ENCODE measurements around the gene ZNF862.

Gene ZNF862

DNA sequence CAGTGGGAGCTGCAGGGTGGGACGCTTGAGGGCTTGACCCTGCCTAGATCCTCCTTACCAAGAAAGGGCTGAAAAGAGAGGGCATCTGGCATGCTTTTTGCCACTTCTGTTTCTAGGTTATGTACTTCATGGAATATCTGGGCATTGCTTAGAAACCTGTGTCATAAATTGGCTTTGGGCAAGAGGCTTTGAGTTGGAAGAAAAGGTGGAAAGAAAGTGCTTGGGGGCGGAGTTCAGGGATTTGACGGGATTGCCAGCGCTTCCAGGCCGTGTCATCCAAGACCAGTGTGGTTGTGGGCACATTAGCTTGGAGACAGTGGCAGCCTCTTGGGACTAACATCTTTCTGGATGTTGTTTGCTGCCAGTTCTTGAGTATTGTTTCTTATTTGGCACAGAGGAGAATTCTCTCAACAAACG lies 825 bp downstream of the ZNF862 start:
- H3K4me3 ChIP-seq (ENCODE audit: low read depth, low read length): peak overlapping the region; percentile 94
- H3K36me3 ChIP-seq (ENCODE audit: control insufficient read depth, insufficient read depth, low read length): no peaks in the 10 kb centered on the region
- no peaks in the 10 kb centered on the region for H3K4me1 ChIP-seq (ENCODE audit: control insufficient read depth, insufficient read depth, low read length)
- H3K9ac ChIP-seq (ENCODE audit: low read depth, low read length): peak overlapping the region; percentile 66
- no peaks in the 10 kb centered on the region for H3K9me3 ChIP-seq (ENCODE audit: control insufficient read depth, insufficient read depth, low read length)
- H3K27me3 ChIP-seq (ENCODE audit: control insufficient read depth, insufficient read depth, low read length): peaks cover 10% of the 10 kb centered on the region

DNA sequence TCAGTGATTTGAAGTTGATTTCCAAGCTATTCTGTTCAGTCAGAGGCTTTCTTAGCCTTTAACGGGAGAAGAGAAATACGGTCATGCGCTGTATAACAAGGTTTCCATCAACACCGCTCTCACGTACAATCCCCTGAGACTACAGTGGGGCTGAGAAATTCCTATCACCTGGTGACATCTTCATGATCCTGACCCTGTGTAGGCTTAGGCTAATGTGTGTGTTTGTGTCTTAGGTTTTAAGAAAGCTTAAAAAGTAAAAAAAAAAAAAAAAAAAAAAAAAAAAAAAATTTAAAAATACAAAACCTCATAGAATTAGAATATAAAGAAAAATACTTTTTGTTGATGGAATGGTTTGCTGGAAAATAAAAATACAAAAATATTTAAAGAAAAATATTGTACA lies 1.8 kb downstream of the ZNF862 start:
- no peaks in the 10 kb centered on the region for H3K36me3 ChIP-seq (ENCODE audit: control insufficient read depth, insufficient read depth, low read length)
- no peaks in the 10 kb centered on the region for H3K4me1 ChIP-seq (ENCODE audit: control insufficient read depth, insufficient read depth, low read length)
- no peak overlapping the region for H3K9ac ChIP-seq (ENCODE audit: low read depth, low read length)
- H3K4me3 ChIP-seq (ENCODE audit: low read depth, low read length): no peak overlapping the region
- no peaks in the 10 kb centered on the region for H3K9me3 ChIP-seq (ENCODE audit: control insufficient read depth, insufficient read depth, low read length)
- peaks cover 9% of the 10 kb centered on the region for H3K27me3 ChIP-seq (ENCODE audit: control insufficient read depth, insufficient read depth, low read length)

DNA sequence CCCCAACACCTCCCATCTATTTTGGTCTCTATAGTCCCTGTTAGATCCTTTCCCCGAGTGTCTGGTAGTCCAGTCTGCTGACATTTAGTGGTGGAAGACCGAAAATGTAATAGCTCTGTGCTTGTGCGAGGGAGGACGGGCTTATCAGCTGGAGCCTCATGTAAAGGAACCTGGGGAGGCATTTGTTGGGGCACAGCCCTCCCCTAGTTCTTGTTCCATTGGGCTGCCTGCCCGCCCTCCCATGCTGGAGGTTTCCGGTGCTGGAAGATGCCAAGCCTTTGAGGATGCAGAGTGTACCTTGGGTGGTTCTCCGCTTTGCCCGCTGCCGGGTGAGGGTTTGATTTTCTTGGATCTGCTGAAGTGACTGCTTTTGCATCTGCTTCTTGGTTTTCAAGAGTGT lies 5.4 kb downstream of the ZNF862 start:
- Histone ChIP-seq H3K9ac (ENCODE audit: low read depth, low read length) (no peak overlapping the region), H3K9me3 (ENCODE audit: control insufficient read depth, insufficient read depth, low read length) (no peaks in the 10 kb centered on the region), H3K36me3 (ENCODE audit: control insufficient read depth, insufficient read depth, low read length) (no peaks in the 10 kb centered on the region), H3K4me3 (ENCODE audit: low read depth, low read length) (no peak overlapping the region), H3K4me1 (ENCODE audit: control insufficient read depth, insufficient read depth, low read length) (no peaks in the 10 kb centered on the region), H3K27me3 (ENCODE audit: control insufficient read depth, insufficient read depth, low read length) (peaks cover 9% of the 10 kb centered on the region)

DNA sequence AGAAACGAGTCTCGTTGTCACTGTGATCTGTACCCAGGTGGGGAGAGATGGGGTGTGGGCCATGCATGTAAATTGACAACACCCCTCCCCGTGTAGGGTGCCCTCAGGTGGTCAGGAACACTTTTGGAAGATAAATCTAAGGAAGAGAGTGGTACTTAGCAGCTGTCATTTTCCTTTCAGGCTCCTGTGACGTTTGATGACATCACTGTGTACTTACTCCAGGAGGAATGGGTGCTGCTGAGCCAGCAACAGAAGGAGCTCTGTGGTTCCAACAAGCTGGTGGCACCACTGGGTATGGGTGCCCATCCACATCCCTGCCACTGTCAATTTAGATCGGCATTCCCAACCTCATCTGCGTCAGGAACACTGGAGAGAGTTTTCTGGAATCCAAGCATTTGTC lies 6.3 kb downstream of the ZNF862 start:
- Histone ChIP-seq H3K4me1 (ENCODE audit: control insufficient read depth, insufficient read depth, low read length) (no peaks in the 10 kb centered on the region), H3K9ac (ENCODE audit: low read depth, low read length) (no peak overlapping the region), H3K36me3 (ENCODE audit: control insufficient read depth, insufficient read depth, low read length) (no peaks in the 10 kb centered on the region), H3K9me3 (ENCODE audit: control insufficient read depth, insufficient read depth, low read length) (no peaks in the 10 kb centered on the region), H3K27me3 (ENCODE audit: control insufficient read depth, insufficient read depth, low read length) (peaks cover 7% of the 10 kb centered on the region), H3K4me3 (ENCODE audit: low read depth, low read length) (no peak overlapping the region)

DNA sequence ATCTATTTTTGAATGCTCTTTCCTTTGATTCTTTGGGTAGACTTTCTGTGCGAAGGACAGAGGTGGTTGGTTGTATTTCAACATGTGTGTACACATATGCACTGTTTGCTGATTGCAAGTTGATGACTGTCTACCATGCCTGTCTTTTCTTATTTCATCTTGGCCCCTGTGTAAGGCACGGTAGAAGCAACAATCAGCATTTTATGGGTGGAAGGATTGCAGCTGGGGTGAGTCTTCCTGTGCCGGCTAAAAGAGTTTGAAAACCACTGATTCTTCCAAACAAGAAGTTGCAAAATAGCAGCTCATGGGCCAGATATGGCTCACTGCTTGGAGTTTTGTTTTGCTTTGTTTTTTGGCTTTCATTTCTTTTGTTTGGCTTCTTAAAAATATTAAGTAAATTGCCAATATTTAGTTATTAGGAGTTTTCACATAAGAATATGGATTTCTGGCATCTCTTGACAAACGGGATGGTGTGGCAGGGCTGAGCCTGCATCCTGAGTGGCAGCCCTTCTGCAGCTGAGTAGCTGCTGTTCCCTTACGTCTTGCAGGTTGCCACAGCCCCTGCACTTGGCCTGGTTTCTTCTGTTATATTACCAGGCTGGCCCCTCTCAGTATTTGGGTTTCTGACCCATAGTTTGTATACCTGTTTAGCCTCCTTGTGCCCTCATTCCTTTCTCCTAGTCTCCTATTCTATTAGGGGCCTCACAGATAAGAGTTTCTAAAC lies 7.2 kb downstream of the ZNF862 start:
- no peak overlapping the region for H3K4me3 ChIP-seq (ENCODE audit: low read depth, low read length)
- peaks cover 5% of the 10 kb centered on the region for H3K27me3 ChIP-seq (ENCODE audit: control insufficient read depth, insufficient read depth, low read length)
- no peaks in the 10 kb centered on the region for H3K4me1 ChIP-seq (ENCODE audit: control insufficient read depth, insufficient read depth, low read length)
- no peaks in the 10 kb centered on the region for H3K36me3 ChIP-seq (ENCODE audit: control insufficient read depth, insufficient read depth, low read length)
- no peaks in the 10 kb centered on the region for H3K9me3 ChIP-seq (ENCODE audit: control insufficient read depth, insufficient read depth, low read length)
- no peak overlapping the region for H3K9ac ChIP-seq (ENCODE audit: low read depth, low read length)

DNA sequence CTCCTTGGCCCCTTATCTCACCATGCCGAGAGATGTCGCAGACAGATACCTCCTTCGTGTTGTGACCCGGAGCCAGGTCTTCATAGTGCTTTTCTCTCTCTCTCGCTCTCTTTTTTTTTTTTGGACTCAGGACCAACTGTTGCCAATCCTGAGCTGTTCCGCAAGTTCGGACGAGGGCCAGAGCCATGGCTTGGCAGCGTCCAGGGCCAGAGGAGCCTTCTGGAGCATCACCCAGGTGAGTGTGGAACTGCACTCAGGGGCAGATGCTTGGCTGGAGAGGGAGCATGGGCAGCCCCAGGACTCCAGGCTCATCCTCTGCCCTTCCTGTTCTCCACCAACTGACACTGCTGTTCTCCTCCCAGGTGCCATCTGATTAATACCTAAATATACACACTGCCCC lies 7.8 kb downstream of the ZNF862 start:
- Histone ChIP-seq H3K4me1 (ENCODE audit: control insufficient read depth, insufficient read depth, low read length) (no peaks in the 10 kb centered on the region), H3K9ac (ENCODE audit: low read depth, low read length) (no peak overlapping the region), H3K36me3 (ENCODE audit: control insufficient read depth, insufficient read depth, low read length) (no peaks in the 10 kb centered on the region)

DNA sequence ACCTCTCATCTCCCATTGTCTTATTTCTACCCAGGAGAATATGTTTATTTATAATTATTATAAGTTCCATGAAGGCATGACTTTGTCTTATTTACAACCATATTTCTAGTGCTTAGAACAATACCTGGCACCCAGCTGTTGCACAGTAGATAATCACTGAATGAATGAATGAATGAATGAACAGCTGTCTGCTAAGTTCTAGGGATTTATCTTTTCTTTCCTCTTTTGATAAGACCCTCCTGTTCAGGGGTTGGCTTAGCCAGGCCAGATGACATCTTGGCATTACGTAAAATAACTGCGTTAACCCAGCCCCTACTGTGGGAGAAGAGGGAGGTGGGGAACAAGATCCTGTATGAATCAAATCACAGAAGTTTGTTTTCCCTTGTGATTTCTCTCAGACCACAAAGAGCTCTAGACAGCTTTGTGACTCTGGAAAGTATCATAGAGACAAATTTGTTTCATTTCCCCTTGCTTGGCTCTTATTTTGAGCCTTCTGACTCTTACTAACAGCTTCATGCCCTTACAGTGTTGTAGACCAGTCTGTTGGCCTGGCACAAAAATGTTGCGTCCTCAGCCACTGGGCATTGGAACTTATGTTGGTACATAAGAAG lies 8.4 kb downstream of the ZNF862 start:
- Histone ChIP-seq H3K27me3 (ENCODE audit: control insufficient read depth, insufficient read depth, low read length) (peaks cover 5% of the 10 kb centered on the region), H3K36me3 (ENCODE audit: control insufficient read depth, insufficient read depth, low read length) (no peaks in the 10 kb centered on the region), H3K4me3 (ENCODE audit: low read depth, low read length) (no peak overlapping the region), H3K9me3 (ENCODE audit: control insufficient read depth, insufficient read depth, low read length) (no peaks in the 10 kb centered on the region), H3K4me1 (ENCODE audit: control insufficient read depth, insufficient read depth, low read length) (no peaks in the 10 kb centered on the region), H3K9ac (ENCODE audit: low read depth, low read length) (no peak overlapping the region)

More for the DNA sequence above, 7.8 kb downstream of the ZNF862 start:
- H3K4me3 ChIP-seq (ENCODE audit: low read depth, low read length): no peak overlapping the region
- H3K27me3 ChIP-seq (ENCODE audit: control insufficient read depth, insufficient read depth, low read length): peaks cover 5% of the 10 kb centered on the region
- H3K9me3 ChIP-seq (ENCODE audit: control insufficient read depth, insufficient read depth, low read length): no peaks in the 10 kb centered on the region

DNA sequence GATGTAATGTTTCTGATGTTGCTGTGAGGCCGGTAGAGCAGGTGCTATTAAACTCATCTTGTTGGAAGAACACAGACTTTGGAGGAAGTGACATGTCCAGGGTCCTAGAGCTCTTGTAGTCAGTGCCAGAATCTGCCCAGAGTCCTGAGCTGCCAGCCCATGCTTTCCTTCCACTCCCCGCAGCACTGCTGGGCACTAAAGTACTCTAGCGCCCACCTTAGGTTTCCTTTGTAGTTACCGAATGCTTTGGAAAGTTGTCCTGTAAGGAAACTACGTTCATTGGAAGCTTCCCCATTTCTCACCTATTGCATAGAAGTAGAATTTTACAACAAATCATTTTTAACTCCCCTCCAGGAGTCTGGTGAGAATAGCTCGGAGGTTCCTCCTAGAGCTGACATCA lies 11.0 kb downstream of the ZNF862 start:
- Histone ChIP-seq H3K9me3 (ENCODE audit: control insufficient read depth, insufficient read depth, low read length) (no peaks in the 10 kb centered on the region), H3K27me3 (ENCODE audit: control insufficient read depth, insufficient read depth, low read length) (no peaks in the 10 kb centered on the region), H3K4me1 (ENCODE audit: control insufficient read depth, insufficient read depth, low read length) (peaks cover under 1% of the 10 kb centered on the region), H3K4me3 (ENCODE audit: low read depth, low read length) (no peak overlapping the region), H3K36me3 (ENCODE audit: control insufficient read depth, insufficient read depth, low read length) (no peaks in the 10 kb centered on the region), H3K9ac (ENCODE audit: low read depth, low read length) (no peak overlapping the region)

DNA sequence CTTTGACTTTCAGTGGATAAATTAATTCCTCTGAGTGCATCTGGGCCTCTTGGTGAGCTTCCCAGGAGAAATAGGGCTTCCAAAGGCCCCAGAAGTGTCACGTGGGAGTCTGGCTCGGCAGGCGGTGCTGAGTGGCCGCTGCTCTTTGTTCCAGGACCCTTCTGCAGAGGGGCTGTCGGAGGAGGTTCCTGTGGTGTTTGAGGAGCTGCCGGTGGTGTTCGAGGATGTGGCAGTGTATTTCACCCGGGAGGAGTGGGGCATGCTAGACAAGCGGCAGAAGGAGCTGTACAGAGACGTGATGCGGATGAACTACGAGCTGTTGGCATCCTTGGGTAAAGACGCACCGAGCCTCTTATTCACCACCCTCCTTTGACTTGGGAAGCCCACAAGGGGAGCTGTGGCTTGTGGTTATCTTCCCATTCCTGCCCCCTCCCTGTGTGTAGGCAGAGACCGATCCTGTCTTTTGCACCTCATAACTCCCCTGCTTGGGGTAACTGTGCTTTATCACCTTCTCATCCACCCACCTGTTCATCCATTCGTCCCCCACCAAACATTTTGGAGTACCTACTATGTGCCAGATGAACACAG lies 11.9 kb downstream of the ZNF862 start:
- no peak overlapping the region for H3K9ac ChIP-seq (ENCODE audit: low read depth, low read length)

DNA sequence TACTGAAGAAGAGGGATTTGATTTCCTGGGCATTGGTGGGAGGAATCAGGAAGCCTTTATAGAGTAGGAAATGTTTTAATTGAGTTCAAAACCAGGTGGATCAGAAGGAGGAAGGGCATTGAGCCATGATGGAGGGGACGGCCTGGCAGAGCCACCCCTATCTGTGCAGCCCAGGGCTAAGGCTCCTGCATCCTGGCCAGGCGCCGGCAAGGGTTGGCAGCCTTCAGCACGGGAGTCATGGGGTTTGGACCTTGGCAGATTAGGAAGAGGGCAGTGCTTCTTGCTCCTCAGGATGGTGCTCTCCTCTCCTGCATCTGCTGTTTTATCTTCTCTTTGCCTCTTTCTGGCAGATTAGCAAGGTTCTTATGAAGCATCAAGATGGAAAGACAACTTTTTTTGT lies 12.5 kb downstream of the ZNF862 start:
- no peaks in the 10 kb centered on the region for H3K36me3 ChIP-seq (ENCODE audit: control insufficient read depth, insufficient read depth, low read length)
- no peaks in the 10 kb centered on the region for H3K27me3 ChIP-seq (ENCODE audit: control insufficient read depth, insufficient read depth, low read length)
- no peak overlapping the region for H3K4me3 ChIP-seq (ENCODE audit: low read depth, low read length)
- peaks cover 8% of the 10 kb centered on the region for H3K4me1 ChIP-seq (ENCODE audit: control insufficient read depth, insufficient read depth, low read length)
- no peak overlapping the region for H3K9ac ChIP-seq (ENCODE audit: low read depth, low read length)
- H3K9me3 ChIP-seq (ENCODE audit: control insufficient read depth, insufficient read depth, low read length): no peaks in the 10 kb centered on the region

More for the DNA sequence above, 11.9 kb downstream of the ZNF862 start:
- Histone ChIP-seq H3K27me3 (ENCODE audit: control insufficient read depth, insufficient read depth, low read length) (no peaks in the 10 kb centered on the region), H3K9me3 (ENCODE audit: control insufficient read depth, insufficient read depth, low read length) (no peaks in the 10 kb centered on the region), H3K4me1 (ENCODE audit: control insufficient read depth, insufficient read depth, low read length) (peaks cover 8% of the 10 kb centered on the region), H3K4me3 (ENCODE audit: low read depth, low read length) (peak overlapping the region; percentile 3), H3K36me3 (ENCODE audit: control insufficient read depth, insufficient read depth, low read length) (no peaks in the 10 kb centered on the region)

DNA sequence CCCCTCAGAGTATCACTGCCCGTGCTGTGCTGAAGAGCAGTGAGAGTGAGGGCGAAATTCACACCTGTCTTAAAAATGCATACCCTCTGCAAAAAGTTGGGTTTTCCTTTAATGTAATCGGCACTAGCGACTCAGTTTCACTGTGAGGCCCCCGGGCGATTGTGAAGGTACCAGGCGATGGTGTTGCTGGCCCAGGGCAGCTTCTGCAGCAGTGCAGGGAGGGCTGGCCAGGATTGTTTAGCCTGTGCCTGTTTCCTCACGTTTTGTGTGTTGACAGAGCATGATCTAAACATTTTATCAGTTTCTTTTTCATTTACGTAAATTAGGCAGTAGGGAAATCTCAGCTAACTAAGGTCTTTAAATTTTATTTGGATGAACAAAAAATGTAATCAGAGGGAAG lies 13.3 kb downstream of the ZNF862 start:
- Histone ChIP-seq H3K4me1 (ENCODE audit: control insufficient read depth, insufficient read depth, low read length) (peaks cover 11% of the 10 kb centered on the region), H3K9ac (ENCODE audit: low read depth, low read length) (no peak overlapping the region), H3K27me3 (ENCODE audit: control insufficient read depth, insufficient read depth, low read length) (no peaks in the 10 kb centered on the region), H3K9me3 (ENCODE audit: control insufficient read depth, insufficient read depth, low read length) (no peaks in the 10 kb centered on the region), H3K4me3 (ENCODE audit: low read depth, low read length) (no peak overlapping the region), H3K36me3 (ENCODE audit: control insufficient read depth, insufficient read depth, low read length) (no peaks in the 10 kb centered on the region)

DNA sequence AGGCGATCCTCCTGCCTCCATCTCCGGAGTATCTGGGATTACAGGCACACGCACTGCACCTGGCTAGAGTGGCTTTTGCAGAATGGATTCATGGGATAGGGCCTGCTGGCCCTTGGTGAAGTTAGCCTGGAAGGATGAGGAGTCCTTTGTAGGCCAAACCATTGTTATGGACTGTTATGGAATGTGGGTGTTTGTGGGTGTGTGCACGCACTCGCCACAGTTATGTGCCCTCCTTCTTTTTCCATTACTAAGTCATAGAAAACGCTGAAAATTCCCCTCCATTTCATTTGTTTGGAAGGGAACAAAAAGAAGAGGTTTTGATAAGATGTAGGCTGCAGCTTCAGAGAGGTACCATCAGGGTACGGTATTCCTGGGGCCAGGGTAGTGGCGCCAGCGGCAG lies 15.0 kb downstream of the ZNF862 start:
- Histone ChIP-seq H3K27me3 (ENCODE audit: control insufficient read depth, insufficient read depth, low read length) (no peaks in the 10 kb centered on the region), H3K36me3 (ENCODE audit: control insufficient read depth, insufficient read depth, low read length) (no peaks in the 10 kb centered on the region), H3K4me1 (ENCODE audit: control insufficient read depth, insufficient read depth, low read length) (peaks cover 11% of the 10 kb centered on the region), H3K9ac (ENCODE audit: low read depth, low read length) (no peak overlapping the region), H3K4me3 (ENCODE audit: low read depth, low read length) (no peak overlapping the region), H3K9me3 (ENCODE audit: control insufficient read depth, insufficient read depth, low read length) (no peaks in the 10 kb centered on the region)

Data from iPS-15b (cell line).